Measurements from ENCODE around the gene PKP4. TPM values are rescaled to one million over a fixed set of nuclear protein-coding genes. Genes with fewer than 3 reads are reported as not detected.

PKP4 gene
- total and polyA plus RNA-seq, 2 experiments from 2014 or later, result 35.7 to 92.3 TPM

DNA sequence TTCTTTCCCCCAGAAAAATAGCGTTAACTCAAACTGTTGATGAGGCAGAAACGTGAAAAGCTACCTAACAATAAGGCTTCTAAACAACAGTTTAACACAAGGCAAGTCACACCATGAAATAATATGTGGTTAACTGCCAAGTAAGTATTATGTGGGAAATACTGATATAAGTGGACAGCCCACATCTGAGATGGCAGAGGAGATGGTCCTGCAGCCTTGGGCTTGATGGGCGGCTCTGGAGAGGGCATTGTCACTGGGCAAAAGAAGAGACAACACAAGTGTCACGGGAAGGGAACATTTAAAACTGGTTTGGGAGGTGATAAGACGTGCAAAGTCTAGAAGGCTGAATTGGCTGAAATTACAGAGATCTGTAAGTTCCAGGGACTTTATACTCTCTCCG is 147.2 kb downstream of the PKP4 start:
- no peaks in the 10 kb centered on the region for H3K36me3 ChIP-seq (ENCODE audit: insufficient read depth)
- peaks cover 1% of the 10 kb centered on the region for H3K27me3 Mint-ChIP-seq (ENCODE audit: insufficient read depth, low read depth, poor library complexity)

More for the DNA sequence above, 147.2 kb downstream of the PKP4 start:
- DNase-seq (ENCODE audit: low spot score), result no peak
- H3K9me2 ChIP-seq (ENCODE audit: insufficient read depth), result no peaks in the 10 kb centered on the region
- no peak overlapping the region for H2AFZ ChIP-seq
- no peaks in the 10 kb centered on the region; the same call in 1 of the 2 replicates for H4K20me1 ChIP-seq (replicated peaks; ENCODE audit: insufficient read depth)
- H3K4me1 ChIP-seq (ENCODE audit: insufficient read depth), result peaks cover 13% of the 10 kb centered on the region; the same call in 1 of the 2 replicates
- no peak overlapping the region for H3K4me3 ChIP-seq
- Mint-ChIP-seq H3K4me3 (no peak overlapping the region), H3K36me3 (ENCODE audit: low read depth) (no peaks in the 10 kb centered on the region), H3K9me3 (no peaks in the 10 kb centered on the region), H3K27ac (peak overlapping the region; percentile 31; the same call in 1 of the 2 replicates), H3K4me1 (peaks cover 11% of the 10 kb centered on the region)
- no peaks in the 10 kb centered on the region for H3K79me2 ChIP-seq (replicated peaks; ENCODE audit: insufficient read depth)
- no peaks in the 10 kb centered on the region for H3F3A ChIP-seq (replicated peaks; ENCODE audit: low read depth)
- TF ChIP-seq, protein P1, sequence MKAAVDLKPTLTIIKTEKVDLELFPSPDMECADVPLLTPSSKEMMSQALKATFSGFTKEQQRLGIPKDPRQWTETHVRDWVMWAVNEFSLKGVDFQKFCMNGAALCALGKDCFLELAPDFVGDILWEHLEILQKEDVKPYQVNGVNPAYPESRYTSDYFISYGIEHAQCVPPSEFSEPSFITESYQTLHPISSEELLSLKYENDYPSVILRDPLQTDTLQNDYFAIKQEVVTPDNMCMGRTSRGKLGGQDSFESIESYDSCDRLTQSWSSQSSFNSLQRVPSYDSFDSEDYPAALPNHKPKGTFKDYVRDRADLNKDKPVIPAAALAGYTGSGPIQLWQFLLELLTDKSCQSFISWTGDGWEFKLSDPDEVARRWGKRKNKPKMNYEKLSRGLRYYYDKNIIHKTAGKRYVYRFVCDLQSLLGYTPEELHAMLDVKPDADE (IDR thresholded peaks at IDR 0.05), result no peak
- TF ChIP-seq ZNF114 (CRISPR knock-in tag; IDR thresholded peaks at IDR 0.05) (no peak), POLR2AphosphoS5 (IDR thresholded peaks at IDR 0.05; ENCODE audit: low read depth) (no peak), STAT1 (IDR thresholded peaks at IDR 0.05; ENCODE audit: unreplicated experiment) (no peak), NANOG (IDR thresholded peaks at IDR 0.05; ENCODE audit: borderline replicate concordance) (no peak), ZNF331 (CRISPR knock-in tag; IDR thresholded peaks at IDR 0.05; ENCODE audit: low read depth) (no peak), CREB1 (CRISPR knock-in tag; IDR thresholded peaks at IDR 0.05; ENCODE audit: low read depth) (no peak), EZH2 (IDR thresholded peaks at IDR 0.05; ENCODE audit: low read depth, unreplicated experiment) (no peak), EZH2phosphoT487 (IDR thresholded peaks at IDR 0.05; ENCODE audit: unreplicated experiment) (no peak)
- TF ChIP-seq, protein P2, sequence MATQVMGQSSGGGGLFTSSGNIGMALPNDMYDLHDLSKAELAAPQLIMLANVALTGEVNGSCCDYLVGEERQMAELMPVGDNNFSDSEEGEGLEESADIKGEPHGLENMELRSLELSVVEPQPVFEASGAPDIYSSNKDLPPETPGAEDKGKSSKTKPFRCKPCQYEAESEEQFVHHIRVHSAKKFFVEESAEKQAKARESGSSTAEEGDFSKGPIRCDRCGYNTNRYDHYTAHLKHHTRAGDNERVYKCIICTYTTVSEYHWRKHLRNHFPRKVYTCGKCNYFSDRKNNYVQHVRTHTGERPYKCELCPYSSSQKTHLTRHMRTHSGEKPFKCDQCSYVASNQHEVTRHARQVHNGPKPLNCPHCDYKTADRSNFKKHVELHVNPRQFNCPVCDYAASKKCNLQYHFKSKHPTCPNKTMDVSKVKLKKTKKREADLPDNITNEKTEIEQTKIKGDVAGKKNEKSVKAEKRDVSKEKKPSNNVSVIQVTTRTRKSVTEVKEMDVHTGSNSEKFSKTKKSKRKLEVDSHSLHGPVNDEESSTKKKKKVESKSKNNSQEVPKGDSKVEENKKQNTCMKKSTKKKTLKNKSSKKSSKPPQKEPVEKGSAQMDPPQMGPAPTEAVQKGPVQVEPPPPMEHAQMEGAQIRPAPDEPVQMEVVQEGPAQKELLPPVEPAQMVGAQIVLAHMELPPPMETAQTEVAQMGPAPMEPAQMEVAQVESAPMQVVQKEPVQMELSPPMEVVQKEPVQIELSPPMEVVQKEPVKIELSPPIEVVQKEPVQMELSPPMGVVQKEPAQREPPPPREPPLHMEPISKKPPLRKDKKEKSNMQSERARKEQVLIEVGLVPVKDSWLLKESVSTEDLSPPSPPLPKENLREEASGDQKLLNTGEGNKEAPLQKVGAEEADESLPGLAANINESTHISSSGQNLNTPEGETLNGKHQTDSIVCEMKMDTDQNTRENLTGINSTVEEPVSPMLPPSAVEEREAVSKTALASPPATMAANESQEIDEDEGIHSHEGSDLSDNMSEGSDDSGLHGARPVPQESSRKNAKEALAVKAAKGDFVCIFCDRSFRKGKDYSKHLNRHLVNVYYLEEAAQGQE (IDR thresholded peaks at IDR 0.05; ENCODE audit: unreplicated experiment), result no peak
- TF ChIP-seq, protein P3, sequence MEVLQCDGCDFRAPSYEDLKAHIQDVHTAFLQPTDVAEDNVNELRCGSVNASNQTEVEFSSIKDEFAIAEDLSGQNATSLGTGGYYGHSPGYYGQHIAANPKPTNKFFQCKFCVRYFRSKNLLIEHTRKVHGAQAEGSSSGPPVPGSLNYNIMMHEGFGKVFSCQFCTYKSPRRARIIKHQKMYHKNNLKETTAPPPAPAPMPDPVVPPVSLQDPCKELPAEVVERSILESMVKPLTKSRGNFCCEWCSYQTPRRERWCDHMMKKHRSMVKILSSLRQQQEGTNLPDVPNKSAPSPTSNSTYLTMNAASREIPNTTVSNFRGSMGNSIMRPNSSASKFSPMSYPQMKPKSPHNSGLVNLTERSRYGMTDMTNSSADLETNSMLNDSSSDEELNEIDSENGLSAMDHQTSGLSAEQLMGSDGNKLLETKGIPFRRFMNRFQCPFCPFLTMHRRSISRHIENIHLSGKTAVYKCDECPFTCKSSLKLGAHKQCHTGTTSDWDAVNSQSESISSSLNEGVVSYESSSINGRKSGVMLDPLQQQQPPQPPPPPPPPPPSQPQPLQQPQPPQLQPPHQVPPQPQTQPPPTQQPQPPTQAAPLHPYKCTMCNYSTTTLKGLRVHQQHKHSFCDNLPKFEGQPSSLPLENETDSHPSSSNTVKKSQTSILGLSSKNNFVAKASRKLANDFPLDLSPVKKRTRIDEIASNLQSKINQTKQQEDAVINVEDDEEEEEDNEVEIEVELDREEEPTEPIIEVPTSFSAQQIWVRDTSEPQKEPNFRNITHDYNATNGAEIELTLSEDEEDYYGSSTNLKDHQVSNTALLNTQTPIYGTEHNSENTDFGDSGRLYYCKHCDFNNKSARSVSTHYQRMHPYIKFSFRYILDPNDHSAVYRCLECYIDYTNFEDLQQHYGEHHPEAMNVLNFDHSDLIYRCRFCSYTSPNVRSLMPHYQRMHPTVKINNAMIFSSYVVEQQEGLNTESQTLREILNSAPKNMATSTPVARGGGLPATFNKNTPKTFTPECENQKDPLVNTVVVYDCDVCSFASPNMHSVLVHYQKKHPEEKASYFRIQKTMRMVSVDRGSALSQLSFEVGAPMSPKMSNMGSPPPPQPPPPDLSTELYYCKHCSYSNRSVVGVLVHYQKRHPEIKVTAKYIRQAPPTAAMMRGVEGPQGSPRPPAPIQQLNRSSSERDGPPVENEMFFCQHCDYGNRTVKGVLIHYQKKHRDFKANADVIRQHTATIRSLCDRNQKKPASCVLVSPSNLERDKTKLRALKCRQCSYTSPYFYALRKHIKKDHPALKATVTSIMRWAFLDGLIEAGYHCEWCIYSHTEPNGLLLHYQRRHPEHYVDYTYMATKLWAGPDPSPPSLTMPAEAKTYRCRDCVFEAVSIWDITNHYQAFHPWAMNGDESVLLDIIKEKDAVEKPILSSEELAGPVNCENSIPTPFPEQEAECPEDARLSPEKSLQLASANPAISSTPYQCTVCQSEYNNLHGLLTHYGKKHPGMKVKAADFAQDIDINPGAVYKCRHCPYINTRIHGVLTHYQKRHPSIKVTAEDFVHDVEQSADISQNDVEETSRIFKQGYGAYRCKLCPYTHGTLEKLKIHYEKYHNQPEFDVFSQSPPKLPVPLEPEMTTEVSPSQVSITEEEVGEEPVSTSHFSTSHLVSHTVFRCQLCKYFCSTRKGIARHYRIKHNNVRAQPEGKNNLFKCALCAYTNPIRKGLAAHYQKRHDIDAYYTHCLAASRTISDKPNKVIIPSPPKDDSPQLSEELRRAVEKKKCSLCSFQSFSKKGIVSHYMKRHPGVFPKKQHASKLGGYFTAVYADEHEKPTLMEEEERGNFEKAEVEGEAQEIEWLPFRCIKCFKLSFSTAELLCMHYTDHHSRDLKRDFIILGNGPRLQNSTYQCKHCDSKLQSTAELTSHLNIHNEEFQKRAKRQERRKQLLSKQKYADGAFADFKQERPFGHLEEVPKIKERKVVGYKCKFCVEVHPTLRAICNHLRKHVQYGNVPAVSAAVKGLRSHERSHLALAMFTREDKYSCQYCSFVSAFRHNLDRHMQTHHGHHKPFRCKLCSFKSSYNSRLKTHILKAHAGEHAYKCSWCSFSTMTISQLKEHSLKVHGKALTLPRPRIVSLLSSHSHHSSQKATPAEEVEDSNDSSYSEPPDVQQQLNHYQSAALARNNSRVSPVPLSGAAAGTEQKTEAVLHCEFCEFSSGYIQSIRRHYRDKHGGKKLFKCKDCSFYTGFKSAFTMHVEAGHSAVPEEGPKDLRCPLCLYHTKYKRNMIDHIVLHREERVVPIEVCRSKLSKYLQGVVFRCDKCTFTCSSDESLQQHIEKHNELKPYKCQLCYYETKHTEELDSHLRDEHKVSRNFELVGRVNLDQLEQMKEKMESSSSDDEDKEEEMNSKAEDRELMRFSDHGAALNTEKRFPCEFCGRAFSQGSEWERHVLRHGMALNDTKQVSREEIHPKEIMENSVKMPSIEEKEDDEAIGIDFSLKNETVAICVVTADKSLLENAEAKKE (CRISPR knock-in tag; IDR thresholded peaks at IDR 0.05), result no peak
- TF ChIP-seq, protein P4, sequence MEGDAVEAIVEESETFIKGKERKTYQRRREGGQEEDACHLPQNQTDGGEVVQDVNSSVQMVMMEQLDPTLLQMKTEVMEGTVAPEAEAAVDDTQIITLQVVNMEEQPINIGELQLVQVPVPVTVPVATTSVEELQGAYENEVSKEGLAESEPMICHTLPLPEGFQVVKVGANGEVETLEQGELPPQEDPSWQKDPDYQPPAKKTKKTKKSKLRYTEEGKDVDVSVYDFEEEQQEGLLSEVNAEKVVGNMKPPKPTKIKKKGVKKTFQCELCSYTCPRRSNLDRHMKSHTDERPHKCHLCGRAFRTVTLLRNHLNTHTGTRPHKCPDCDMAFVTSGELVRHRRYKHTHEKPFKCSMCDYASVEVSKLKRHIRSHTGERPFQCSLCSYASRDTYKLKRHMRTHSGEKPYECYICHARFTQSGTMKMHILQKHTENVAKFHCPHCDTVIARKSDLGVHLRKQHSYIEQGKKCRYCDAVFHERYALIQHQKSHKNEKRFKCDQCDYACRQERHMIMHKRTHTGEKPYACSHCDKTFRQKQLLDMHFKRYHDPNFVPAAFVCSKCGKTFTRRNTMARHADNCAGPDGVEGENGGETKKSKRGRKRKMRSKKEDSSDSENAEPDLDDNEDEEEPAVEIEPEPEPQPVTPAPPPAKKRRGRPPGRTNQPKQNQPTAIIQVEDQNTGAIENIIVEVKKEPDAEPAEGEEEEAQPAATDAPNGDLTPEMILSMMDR (conservative IDR thresholded peaks at IDR 0.05; ENCODE audit: low read depth in 2 of 2), result no peak
- H3K27me3 ChIP-seq (ENCODE audit: insufficient read depth), result no peaks in the 10 kb centered on the region
- no peak for ATAC-seq
- peak overlapping the region; percentile 39; the same call in 1 of the 2 replicates for H3K27ac ChIP-seq (ENCODE audit: low read depth)
- H3K4me2 ChIP-seq, result peak overlapping the region; percentile 14; the same call in 1 of the 2 replicates
